Measurements from ENCODE around the gene PRTFDC1. TPM values are rescaled to one million over a fixed set of nuclear protein-coding genes. Genes with fewer than 3 reads are reported as not detected.

Gene PRTFDC1
- total and polyA plus RNA-seq, 2 donors (not counting 3 experiments of a cell fraction or from before 2014, with no cell fraction given): 22.0 to 27.0 TPM

DNA sequence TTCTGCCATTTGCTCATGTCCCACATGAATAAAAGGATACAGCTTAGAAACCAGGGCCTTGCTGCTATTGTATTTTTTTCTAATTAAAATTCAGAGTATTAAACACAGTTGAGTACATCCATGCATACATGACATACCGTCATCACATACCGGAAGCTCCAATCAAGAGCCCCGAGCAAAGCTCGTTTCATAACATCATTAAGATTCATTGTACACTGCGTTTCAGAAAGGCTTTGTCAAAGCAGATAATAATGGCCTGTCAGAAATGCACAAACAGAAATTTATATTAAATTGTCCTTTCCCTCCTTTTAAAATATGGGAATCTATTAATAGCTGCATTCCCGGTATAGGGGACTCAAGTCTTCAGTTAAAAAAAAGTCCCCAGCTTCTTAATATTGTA lies 103.4 kb downstream of the PRTFDC1 start:
- FAIRE-seq (no peak), DNase-seq (ENCODE audit: low read depth, low spot score) (no peak)
- dilution Hi-C loops (cut with MboI; ENCODE audit: extremely low pct_ligation_motif_present, low sequenced_read_pairs): no loop called here
- no peak for TF ChIP-seq GATA2 (IDR thresholded peaks at IDR 0.05; ENCODE audit: insufficient read depth, insufficient read length, low read depth, low read length)
- TF ChIP-seq CTCF (IDR thresholded peaks at IDR 0.05; ENCODE audit: extremely low read depth in 1 of 2, insufficient read depth in 1 of 2, low read depth in 1 of 2, low read length in 2 of 2): no peak
- no peak for TF ChIP-seq MYC (IDR thresholded peaks at IDR 0.05; ENCODE audit: low read depth, low read length)
- TF ChIP-seq JUN (IDR thresholded peaks at IDR 0.05; ENCODE audit: borderline replicate concordance, insufficient read depth, insufficient read length, low read depth): no peak
- no peak for TF ChIP-seq EZH2 (IDR thresholded peaks at IDR 0.05; ENCODE audit: borderline replicate concordance, low read depth, low read length, severe bottlenecking)
- no peak for TF ChIP-seq FOS (IDR thresholded peaks at IDR 0.05; ENCODE audit: borderline replicate concordance, insufficient read depth, low read length)
- no peak for TF ChIP-seq POLR2AphosphoS5 (IDR thresholded peaks at IDR 0.05; ENCODE audit: insufficient read depth, low read depth, low read length)
- TF ChIP-seq, protein P1, sequence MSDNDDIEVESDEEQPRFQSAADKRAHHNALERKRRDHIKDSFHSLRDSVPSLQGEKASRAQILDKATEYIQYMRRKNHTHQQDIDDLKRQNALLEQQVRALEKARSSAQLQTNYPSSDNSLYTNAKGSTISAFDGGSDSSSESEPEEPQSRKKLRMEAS (IDR thresholded peaks at IDR 0.05; ENCODE audit: insufficient read depth, insufficient read length): no peak
- BruUV-seq (replicated peaks): TSS peak; percentile 61
- Histone ChIP-seq H3K79me2 (ENCODE audit: control insufficient read depth, insufficient read depth, low read length) (no peaks in the 10 kb centered on the region), H3K4me2 (ENCODE audit: insufficient read depth, low read length) (peak overlapping the region; percentile 96), H4K20me1 (replicated peaks; ENCODE audit: control insufficient read depth, extremely low read depth, insufficient read depth, low read length) (no peaks in the 10 kb centered on the region), H3K27ac (ENCODE audit: insufficient read depth, low read depth, low read length) (peak overlapping the region; percentile 83), H3K4me1 (ENCODE audit: control insufficient read depth, extremely low read depth, insufficient read depth, low read length) (peaks cover 30% of the 10 kb centered on the region), H3K9me1 (replicated peaks; ENCODE audit: control insufficient read depth, extremely low read depth, insufficient read depth, low read length) (no peaks in the 10 kb centered on the region), H3K27me3 (ENCODE audit: control insufficient read depth in 2 of 2, insufficient read depth in 2 of 2, low read length in 2 of 2) (no peaks in the 10 kb centered on the region), H3K36me3 (ENCODE audit: control insufficient read depth in 2 of 2, extremely low read depth in 1 of 2, insufficient read depth in 2 of 2, low read length in 2 of 2) (no peaks in the 10 kb centered on the region), H3K4me3 (replicated peaks in 1 of 3; ENCODE audit: insufficient read depth in 1 of 3, low read depth in 1 of 3, low read length in 3 of 3) (peak overlapping the region in 2 of 3 experiments; percentile 23 to 54), H2AFZ (ENCODE audit: low read depth, low read length) (no peak overlapping the region), H3K9ac (replicated peaks; ENCODE audit: extremely low read depth, insufficient read depth, low read length) (peak overlapping the region; percentile 60), H3K9me3 (replicated peaks; ENCODE audit: control insufficient read depth, insufficient read depth, low read length) (no peaks in the 10 kb centered on the region)
- ChIA-PET POLR2A (no interaction called here), CTCF (interaction anchor here (0.7 to 3.0 kb wide), 16 partner anchors 9 to 241 kb away, joined by 3 to 15 read pairs (median 4); partner anchors contain the start of gene PRTFDC1)
- intact Hi-C loops (cut with micrococcal nuclease): no loop called here

Data from endothelial cell of umbilical vein (primary cell).